Transverse colon (tissue), 4 donors: ENCODE data around the gene HAGH.

ENCODE experiments used
- CTCF ChIP-seq, 5 experiments: fragments of 200-600 bp in 3 of 5; fragments of 450-650 bp in 2 of 5; sonication (generic) in 3 of 5; IDR thresholded peaks; 1 replicate in 2 of 5; 2 replicates in 3 of 5; pipeline ENCODE4 v1.5.1; 2016 to 2017; ENCODE audit warnings: antibody characterized with exemption in 5 of 5, inconsistent platforms in 3 of 5, mild to moderate bottlenecking in 2 of 5, moderate library complexity in 1 of 5
- EP300 ChIP-seq: sonication (generic); formaldehyde crosslinking; IDR thresholded peaks from one replicate; pipeline ENCODE4 v1.6.1; 2017; ENCODE audit warnings: antibody characterized with exemption, low read depth
- POLR2A ChIP-seq: fragments of 450-650 bp; IDR thresholded peaks from one replicate; pipeline ENCODE4 v1.6.1; 2016; ENCODE audit warnings: antibody characterized with exemption, mild to moderate bottlenecking, moderate library complexity
- POLR2AphosphoS5 ChIP-seq, 3 donors: sonication (generic); formaldehyde crosslinking; IDR thresholded peaks; one replicate each; pipeline ENCODE4 v1.6.1; 2016; ENCODE audit warnings: antibody characterized with exemption in 3 of 3

GRCh38 chr16:1787056-1787321 lies 39.6 kb downstream of the HAGH start:
- TF ChIP-seq CTCF (IDR thresholded peaks at IDR 0.05): no peak
- TF ChIP-seq POLR2AphosphoS5 (IDR thresholded peaks at IDR 0.05): no peak
- no peak for TF ChIP-seq POLR2A
- TF ChIP-seq EP300: no peak
